ENCODE measurements around the gene CPNE2.
A peak's percentile ranks its signal among the peaks of the same experiment; 100 is the strongest.
"Not testable (repeated sequence)": the region's sequence is repeated elsewhere in the genome, so short reads cannot be mapped to it uniquely, and the experiment has no call there.

CPNE2 gene

DNA sequence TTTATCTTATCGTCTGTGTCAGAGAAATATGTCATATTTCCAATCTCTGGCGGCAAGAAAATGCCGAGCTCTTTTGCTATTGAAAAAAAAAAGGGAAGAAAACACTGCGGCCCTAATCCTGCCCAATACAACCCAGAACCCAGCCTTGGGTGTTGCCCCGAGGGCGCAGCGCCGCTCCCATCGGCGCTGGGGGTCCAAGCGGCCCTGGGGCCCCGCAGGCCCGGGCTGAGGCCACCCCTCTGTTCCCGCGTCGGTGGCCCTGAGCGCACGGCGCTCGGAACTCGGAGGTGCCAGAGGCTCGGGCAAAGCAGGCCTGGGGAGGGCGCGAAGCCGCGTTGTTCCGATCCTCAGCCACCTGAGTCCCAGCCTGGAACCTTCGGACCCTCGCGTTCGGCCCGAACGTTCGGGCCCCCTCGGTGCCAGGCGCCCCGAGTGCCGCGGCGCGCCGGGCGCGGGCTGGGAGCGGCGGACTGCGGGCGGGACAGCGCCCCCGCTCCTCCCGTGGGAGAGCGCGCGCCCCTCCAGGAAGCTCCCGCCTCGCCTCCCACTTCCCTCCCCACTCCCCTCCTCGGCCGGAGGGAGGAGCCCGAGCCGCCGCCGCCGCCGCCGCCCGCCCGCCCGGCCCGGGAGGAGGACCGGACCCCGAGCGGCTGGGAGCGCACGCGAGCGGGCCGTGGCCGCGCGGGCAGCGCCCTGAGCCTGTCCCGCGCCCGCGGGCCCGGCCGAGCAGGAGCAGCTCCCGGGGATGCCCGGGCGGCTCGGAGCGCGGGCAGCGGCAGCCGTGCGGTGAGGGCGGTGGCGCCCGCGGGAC lies at the start of gene CPNE2:
CPNE2 (plus strand) TSS at position 609 of the 811 bp plus-strand sequence. CDS start 18,160 bp downstream, outside the sequence.
- peak; percentile 29 for DNase-seq

DNA sequence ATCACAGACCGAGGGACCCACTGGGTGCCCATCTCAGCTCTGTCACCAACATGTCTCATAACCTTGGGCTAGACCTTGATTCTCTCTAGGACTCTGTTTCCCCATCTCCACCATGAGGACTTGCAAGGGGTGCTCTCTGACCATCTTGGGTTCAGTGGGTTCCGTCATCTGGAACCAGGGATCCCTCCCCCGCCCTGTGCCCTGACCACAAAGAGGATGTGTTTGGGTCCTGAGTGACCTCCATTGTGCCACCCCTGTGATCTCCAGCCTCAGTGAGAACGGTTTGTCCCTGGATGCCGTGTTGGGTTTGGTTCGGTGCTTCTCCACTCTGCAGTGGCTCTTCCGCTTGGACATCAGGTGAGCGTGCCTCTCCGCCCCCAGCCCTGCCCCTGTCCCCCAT lies 49.1 kb upstream of the CPNE2 start:
- DNase-seq = no peak

DNA sequence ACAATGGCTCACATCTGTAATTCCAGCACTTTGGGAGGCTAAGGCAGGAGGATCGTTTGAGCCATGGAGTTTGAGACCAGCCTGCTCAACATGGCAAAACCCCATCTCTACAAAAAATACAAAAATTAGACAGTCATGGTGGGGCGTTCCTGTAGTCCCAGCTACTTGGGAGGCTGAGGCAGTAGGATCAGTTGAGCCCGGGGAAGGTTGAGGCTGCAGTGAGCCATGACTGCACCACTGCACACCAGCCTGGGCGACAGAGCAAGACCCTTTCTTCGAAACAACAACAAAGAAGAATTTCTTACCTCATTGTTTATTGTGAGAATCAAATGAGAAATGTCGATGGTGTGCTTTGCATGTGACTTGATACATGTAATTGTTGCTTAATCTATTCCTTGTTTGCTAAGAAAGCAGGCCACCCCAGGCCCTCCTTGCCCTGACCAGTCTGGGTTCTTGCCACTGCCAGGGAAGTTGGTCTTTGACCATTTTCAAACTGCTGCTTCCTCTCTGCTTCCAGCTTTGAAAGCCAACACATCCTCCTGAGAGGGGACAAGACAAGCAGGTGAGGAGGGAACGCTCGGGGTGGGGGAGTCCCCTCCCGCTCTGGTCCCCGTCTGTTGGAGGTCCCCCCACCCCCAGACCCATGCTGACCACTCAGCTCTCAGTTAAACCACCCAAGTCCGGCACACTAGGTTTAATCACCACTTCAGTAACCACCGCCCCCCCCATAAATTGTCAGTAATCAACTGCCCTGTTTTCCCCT lies 47.3 kb upstream of the CPNE2 start:
- DNase-seq = no peak

DNA sequence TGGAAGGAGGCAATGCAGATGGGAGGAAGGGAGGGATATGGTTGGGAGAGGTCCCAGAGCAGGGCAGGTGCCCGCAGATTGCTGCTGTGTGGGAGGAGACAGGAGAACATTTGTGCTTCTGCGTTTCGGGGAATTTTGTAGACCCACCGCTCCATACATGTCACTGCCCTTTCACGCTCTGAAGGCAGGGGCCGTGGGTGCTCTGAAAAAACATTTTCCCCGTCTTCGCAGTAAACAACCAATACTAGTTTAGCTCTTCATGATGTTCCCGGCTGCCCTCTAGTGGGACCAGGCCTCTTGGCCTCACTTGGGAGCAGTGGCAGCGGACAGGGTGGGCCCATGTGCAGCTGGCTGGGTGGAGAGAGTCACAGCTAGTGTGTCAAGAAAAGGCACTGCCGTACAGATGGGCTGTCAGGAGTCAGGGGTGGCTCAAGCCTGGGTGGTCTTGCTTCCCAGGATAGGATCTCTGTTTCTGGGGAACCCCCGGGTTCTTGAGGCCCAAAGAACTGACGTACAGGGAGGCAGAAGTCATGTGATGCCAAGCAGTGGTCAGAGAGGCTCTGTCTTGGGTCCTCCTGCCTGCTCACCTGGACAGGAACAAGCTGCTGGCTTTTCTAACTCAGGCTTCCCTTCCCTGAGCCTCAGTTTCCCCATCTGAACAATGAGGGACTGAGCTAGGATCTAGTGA lies 46.5 kb upstream of the CPNE2 start:
- peak; percentile 34 for DNase-seq

DNA sequence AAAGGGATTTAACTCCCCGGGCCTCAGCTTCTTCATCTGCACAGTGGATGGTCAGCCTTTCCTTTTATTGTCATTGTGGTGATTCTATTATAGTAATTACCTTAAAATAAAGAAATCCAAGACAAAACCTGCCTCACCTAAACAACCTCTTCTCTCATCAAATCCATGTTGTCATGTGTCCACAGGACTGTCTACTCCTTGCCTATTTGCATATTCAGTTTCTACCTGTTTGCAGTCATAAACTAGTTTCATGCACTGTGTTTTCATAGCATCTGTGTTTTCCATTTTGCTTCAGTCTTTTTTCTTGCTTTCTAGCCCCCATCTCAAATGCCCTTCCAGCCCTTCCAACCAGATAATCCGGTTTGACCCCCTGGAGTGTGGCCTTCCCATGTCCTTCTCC lies 44.3 kb upstream of the CPNE2 start:
- no peak for DNase-seq

DNA sequence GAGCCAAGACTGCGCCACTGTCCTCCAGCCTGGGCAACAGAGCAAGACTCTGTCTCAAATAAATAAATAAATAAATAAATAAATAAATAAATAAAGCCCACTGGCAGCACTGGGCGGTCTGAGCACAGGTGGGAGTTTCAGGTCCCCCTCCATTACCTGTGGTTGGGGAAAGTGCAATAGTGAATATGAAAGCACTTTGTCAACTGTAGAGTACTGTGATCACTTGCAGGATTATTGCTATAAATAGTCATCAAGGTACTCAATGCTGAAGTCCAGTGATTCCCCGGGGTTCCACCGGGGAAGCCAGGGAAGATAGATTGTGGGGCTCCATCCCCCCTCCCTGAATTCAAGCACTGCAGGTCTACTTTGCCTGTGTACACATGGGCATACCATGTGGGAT lies 42.7 kb upstream of the CPNE2 start:
- no peak for DNase-seq

DNA sequence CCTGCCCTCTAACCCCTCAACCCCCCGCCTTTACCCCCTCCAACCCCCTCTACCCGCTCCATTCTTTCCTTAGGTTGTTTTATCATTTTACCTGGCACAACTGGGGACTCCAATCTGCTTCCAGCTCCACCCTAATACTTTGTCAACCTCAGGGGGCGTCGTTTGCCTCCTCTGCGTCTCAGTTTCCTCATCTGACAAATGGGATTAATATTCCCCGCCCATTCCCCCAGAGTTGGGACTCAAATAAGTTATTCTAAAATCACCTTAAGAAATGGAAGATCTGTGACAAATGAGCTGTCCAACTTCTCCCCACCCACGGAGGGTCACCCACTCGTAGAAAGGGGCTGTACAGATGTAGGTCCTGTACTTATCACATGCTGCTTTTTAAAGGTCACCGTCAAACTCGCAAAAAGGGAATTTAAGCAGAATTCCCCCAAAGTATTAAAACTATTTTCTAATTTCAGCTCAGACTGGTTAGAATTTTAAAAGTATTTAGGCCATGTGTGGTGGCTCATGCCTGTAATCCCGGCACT lies 40.6 kb upstream of the CPNE2 start:
- DNase-seq = no peak

DNA sequence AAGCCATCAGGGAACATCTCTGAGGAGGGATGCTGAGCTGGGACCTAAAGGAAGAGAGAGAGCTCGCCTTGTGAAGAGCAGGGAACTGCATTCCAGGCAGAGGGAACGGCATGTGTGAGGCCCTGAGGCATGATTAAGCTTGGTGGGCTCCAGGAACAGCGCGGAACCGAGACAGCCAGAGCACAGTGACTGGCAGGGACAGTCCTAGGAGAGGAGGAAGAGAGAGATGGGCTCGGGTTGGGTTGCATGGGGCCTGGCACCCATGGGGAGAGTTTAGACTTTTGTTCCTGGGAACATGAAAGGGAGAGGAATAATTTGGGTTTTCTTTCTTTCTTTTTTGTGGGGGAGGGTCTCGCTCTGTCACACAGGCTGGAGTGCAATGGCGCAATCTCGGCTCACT lies 39.2 kb upstream of the CPNE2 start:
- no peak for DNase-seq

DNA sequence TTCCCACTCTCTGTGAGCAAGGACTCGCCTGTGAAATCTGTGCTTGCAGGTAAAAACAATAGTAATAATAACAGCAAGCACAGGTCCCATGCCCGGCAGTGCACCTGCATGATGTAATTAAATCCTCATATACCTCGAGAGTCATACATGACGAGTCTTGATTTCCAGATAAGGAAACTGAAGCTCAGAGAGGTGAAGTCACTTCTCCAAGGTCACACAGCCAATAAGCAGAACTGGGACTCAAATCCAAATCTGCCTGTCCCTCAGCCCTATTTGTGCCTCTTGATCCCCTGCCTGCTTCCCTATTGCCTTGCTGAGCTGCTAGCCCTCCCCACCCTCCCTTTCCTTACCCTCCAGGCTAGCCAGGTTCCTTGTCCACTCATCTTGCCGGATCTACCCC lies 38.0 kb upstream of the CPNE2 start:
- DNase-seq = no peak

DNA sequence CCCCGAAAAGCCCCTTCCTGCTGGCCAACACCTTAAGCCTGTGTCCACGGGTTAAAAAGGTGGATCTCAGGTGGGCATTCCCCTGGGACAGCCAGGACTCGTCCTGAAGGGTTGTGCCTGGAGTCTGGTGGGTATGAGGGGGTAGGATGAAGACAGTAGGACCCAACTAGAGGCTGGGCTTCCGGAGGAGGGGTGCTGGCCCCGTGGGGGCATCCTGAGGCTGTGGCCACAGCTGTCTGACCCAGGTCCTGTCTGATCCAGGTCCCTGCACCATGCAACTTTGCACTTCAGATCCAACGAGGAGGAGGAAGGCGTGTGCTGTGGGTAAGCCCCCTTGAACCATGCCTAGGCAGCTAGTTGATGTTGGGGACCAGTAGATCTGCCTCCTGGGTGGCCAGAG lies 37.6 kb upstream of the CPNE2 start:
- DNase-seq = no peak

DNA sequence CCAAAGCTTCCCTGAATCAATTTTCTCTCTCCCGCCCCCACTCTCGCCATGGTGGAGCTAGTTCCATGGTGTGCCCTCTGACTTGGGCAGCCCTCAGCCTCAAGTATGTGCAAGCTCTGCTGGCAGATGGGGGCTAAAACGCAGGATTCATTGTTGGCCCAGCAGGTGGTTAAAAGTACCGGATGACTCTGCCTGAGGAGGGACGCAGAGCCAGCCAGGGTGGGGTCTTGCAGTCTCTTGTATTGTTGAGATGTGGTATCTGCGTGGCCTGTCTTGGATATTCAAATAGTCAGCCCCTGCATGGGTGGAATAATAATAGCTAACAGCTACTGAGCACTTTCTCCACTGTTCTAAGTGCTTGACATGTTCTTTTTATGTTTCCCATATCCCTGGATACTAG lies 36.7 kb upstream of the CPNE2 start:
- DNase-seq = no peak

DNA sequence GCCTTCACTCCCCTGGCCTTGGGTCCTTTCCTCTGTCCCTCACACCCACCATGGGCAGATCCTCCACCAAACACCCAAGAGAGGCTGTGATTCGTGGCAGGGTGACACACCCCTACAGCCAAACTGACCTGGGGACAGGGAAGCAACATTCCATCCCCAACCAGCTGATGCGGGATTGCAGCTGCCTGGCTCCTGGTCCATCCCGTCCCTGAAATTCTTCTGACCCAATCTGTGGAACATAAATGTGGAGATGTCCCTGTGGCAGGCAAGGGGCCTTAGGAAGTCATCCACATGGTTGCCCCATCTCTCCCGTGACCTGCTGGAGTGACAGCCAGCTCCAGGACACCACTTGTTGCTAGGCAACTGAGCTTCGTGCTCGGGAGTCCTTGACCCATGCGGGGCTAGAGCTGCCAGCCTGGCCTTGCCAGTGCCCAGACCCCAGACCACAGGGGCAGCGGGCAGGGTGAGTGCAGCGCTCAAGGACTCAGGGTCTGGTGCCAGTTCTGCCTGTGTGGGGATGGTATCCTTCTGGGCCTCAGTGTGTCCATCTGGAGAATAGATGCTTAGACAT lies 34.0 kb upstream of the CPNE2 start:
- no peak for DNase-seq

DNA sequence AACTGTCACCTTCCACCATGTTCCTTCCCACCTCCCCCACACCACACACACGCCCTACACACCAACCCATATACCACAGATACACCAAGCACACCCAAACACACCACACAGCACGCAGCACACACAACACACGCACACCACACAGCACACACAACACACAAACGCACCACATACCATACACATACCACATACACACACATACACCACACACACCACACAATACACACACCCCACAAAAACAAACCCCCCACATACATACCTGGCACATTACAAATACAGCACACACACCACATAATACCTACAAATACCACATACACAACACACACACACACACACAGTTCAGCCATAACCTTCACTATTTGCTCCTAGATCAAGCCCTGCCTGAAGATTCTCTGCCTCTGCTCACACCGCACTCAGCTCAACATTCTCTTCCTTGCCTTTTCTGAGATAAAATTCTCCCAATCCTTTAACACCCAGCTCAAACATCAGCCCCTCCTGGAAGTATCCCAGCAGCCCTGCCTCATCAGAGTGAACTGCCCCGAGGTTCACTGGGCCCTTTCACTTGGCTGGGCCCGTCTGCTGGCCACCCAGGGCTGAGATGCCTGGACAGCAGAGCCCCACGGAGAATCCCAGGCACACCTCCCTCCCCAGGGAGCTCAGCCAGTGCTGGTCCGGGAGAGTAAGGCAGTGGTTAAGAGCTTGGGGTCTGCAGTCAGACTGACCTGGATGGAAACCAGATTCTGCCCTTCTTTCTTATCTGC lies 31.9 kb upstream of the CPNE2 start:
- DNase-seq = no peak

DNA sequence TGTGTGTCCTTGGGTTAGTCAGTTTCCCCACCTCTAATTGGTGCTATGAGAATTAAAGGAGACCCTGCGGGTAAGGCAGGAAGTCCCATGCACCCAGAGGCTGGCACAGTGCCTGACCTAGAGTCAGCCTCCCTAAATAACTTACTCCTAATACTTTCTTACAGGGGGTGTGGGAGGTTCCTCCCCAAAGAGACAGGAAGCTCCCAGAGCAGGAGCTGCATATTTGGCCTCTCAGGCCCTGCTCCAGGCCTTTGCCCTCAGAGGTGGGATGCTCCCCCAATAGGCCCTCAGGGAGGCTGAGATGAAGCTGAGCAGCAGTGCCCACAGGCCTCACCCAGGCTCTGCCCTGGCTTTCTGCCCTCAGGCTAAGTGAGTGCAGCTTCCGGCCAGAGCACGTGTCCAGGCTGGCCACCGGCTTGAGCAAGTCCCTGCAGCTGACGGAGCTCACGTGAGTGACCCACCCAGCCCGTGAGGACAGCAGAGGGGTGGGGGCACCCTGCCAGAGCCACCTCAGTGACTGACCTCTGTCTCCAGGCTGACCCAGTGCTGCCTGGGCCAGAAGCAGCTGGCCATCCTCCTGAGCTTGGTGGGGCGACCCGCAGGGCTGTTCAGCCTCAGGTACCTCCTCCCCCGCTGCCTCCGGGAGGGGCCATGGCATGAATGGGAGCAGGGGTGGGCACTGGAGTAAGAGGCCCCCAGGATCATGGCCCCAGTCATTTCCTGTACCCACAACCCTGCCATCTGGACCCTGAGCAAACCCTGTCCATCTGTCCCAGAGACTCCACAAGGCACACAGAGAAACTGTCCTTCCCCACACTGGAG lies 31.1 kb upstream of the CPNE2 start:
- no peak for DNase-seq

DNA sequence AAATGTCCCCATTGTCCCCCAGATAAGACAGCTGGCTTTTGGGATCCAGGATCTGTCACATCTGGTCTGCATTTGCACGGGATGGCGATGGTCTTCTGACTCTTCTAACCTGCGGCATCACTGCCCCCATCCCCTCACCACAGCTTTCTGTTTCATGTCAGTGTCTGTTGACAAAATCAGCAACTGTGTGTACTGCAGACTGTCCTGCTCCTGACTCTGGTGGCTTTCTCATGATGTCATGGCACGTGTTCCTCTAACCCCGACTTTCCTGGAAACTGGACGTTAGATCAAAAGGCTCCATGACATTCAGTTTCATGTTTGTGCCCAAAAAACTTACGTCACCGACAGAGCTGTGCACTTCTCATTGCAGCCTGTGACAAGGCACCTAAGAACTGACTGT lies 30.1 kb upstream of the CPNE2 start:
- DNase-seq = no peak

DNA sequence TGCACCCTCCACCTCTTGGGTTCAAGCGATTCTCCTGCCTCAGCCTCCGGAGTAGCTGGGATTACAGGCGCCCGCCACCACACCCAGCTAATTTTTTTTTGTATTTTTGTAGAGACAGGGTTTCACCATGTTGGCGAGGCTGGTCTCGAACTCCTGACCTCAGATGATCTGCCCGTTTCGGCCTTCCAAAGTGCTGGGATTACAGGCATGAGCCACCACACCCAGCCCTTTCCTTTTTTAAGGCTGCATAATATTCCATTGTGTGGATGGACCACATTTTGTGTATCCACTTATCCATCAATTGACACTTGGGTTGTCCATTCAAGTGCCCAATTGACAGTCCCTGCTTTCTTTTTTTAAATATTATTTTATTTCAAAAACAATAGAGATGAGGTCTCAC lies 29.2 kb upstream of the CPNE2 start:
- DNase-seq = not testable (repeated sequence)

DNA sequence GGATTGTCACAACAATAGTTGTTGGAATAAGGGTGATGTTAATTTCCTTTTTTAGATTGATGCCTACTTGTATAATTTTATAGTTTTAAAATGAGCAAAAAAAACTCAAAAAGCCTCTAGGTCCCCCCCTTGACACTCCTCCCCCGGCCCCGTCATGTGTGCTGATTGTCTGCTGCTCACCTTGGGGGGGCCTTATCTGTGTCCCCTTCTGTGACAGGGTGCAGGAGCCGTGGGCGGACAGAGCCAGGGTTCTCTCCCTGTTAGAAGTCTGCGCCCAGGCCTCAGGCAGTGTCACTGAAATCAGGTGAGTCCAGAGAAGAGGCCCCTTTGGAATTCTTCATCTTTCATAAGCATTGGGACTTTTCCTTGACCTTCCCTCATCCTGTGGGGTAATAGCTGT lies 27.4 kb upstream of the CPNE2 start:
- no peak for DNase-seq

DNA sequence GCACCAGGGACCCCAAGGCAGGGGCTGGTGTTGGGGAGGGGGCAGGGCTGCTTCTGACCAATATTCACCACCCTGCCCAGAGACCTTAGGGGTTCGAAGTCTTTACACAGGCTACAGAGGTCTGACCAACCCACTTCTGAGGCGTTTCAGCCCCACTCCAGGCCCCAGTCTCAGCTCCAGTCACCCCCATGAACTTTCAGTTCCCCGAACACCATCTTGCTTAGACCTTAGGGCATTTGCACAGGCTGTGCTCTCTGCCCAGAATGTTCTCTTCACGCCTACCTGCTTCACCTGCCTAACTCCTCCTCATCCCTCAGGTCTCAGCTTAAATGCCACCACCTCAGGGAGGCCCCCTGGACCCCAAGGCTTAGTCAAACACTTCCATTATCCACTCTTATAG lies 25.8 kb upstream of the CPNE2 start:
- no peak for DNase-seq

DNA sequence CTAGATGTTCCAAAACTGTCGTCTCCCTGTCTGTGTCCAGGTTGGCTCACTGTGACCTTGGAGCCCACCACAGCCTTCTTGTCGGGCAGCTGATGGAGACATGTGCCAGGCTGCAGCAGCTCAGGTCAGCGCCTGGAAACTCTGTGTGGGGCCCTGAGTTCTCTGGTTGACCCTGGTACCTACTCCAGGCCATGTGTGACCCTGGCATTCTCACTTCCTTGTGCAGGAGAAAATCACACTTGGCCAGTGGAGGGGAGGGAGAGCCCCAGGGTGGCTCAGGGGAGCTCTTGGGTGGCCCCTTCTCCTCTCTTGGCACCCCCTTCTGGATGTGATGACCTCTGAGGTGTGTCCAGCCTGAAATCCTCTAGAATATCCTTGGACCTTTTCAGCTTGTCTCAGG lies 25.0 kb upstream of the CPNE2 start:
- no peak for DNase-seq

DNA sequence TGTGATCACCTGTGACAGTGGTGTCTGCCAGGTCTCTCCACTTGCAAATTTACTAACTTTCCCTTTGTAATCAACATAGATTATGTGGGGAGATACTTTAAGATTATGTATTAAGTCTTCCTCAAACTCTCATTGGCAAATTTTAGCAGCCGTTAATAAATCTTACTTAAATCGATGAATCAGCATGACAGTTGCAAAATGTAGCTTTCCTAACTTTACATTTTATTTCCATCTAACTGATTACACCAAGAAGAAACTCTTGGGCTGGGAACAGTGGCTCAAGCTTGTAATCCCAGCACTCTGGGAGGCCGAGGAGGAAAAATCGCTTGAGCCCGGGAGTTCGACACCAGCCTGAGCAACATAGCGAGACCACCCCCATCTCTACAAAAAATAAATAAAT lies 23.3 kb upstream of the CPNE2 start:
- DNase-seq = no peak

DNA sequence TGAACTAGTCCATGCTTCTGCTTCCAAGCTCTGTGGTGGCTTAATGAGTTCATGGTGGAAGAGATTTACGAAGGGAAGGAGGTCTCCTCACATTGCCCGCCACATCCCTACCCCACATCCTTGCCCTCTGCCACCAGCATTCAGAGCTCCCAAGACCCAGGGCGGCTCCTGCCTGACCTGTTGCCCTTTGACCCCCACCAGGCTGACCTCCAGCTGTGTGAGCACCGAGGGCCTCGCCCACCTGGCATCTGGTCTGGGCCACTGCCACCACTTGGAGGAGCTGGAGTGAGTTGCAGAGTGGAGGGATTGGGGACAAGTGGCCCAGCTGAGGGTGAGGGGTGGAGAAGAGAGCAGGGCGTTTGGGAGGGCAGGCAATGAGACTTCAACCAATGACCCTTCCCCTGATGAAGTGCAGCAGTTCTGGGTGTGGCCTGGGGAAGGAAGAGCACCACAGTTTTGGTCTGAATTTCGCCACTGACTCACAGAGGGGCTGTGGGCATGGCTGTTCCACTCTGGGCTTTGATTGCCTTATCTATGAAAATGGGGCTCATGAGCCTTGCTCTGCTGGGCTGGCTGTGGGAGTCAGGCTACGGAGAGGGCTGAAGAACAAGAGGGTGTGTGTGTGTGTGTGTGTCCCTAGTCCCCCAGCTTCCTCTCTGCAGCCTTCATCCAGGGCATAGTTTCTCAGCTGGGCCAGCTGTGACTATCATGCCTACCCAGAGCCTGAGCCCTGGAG lies 22.6 kb upstream of the CPNE2 start:
- DNase-seq = no peak

All from activated naive CD4-positive, alpha-beta T cell treated with anti-CD3 and anti-CD28 coated beads, Interleukin-2, amount 50 U/mL, for 16 hours (primary cell).